ENCODE data around the gene TRIM36.

DNA sequence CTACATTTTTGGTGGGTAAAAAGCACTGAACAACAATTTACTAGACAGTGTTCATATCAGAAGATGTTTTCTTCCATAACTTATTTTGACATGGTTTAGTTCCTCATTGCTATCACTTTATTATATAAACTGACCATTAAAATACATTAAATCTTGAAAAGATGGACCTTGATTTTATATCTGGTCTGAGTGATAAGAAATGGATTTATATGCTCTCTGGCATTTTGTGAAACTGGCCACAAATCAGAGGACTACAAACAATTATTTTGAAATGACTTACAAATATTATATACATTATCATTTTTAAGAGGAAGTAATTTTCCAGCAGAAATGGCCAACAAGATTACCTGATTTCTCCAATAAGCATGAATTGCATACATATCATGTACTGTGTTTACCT, 23.6 kb upstream of the TRIM36 start:
- no peak for TF ChIP-seq POLR2A (IDR thresholded peaks at IDR 0.05)
- no peak for TF ChIP-seq EP300 (IDR thresholded peaks at IDR 0.05)

Measured in sigmoid colon (tissue), 4 donors.